Osteoblast (primary cell): Measurements from ENCODE around the gene ARID3A. TPM values are rescaled to one million over a fixed set of nuclear protein-coding genes. Genes with fewer than 3 reads are reported as not detected.

Experiments used
- DNase-seq: peaks from one replicate; pipeline ENCODE4 v3.0.0; 2011; ENCODE audit warnings: low spot score, mixed read lengths; ENCODE audit not compliant: insufficient read length; ENCODE audit errors: missing footprints
- H2AFZ ChIP-seq: 2 replicates; pipeline ENCODE4 v1.6.0; 2011; ENCODE audit warnings: mild to moderate bottlenecking, low read length
- H3K27ac ChIP-seq: 2 replicates; pipeline ENCODE4 v1.5.1; 2011; ENCODE audit warnings: mild to moderate bottlenecking, low read depth, low read length, moderate library complexity
- H3K27me3 ChIP-seq: 2 replicates; pipeline ENCODE4 v1.6.0; 2012; ENCODE audit warnings: mild to moderate bottlenecking, control low read depth, inconsistent platforms, low read length, moderate library complexity; ENCODE audit not compliant: insufficient read depth
- H3K36me3 ChIP-seq: 2 replicates; pipeline ENCODE4 v1.5.1; 2011; ENCODE audit warnings: mild to moderate bottlenecking, low read length, control low read depth, moderate library complexity; ENCODE audit not compliant: insufficient read depth
- H3K4me1 ChIP-seq: 2 replicates; pipeline ENCODE4 v1.5.1; 2011; ENCODE audit warnings: mild to moderate bottlenecking, low read length, control low read depth, moderate library complexity; ENCODE audit not compliant: insufficient read depth
- H3K4me2 ChIP-seq: 2 replicates; pipeline ENCODE4 v1.6.0; 2011; ENCODE audit warnings: mild to moderate bottlenecking, low read length; ENCODE audit not compliant: insufficient read depth
- H3K4me3 ChIP-seq: fragments of 200-600 bp; sonication (generic); 3 replicates; pipeline ENCODE4 v1.5.1; 2012; ENCODE audit warnings: mild to moderate bottlenecking, low read length, inconsistent platforms; ENCODE audit not compliant: insufficient read depth
- H3K79me2 ChIP-seq: 2 replicates; pipeline ENCODE4 v1.6.0; 2012; ENCODE audit warnings: mild to moderate bottlenecking, low read length, control low read depth, inconsistent platforms; ENCODE audit not compliant: insufficient read depth
- H3K9me3 ChIP-seq: 2 replicates; pipeline ENCODE4 v1.5.1; 2011; ENCODE audit warnings: low read depth, low read length, control low read depth
- H4K20me1 ChIP-seq: 2 replicates; pipeline ENCODE4 v1.6.0; 2012; ENCODE audit warnings: mild to moderate bottlenecking, low read length, control low read depth; ENCODE audit not compliant: insufficient read depth
- CTCF ChIP-seq: IDR thresholded peaks from 2 replicates; pipeline ENCODE4 v1.5.1; 2011; ENCODE audit warnings: mild to moderate bottlenecking, low read depth, low read length, moderate library complexity; ENCODE audit errors: extremely low read depth
- total RNA-seq: library from RNA; depleted of rRNA; stranded (reverse); fragments of >200 nt; gene quantifications from 2 replicates; pipeline ENCODE4 v1.2.3, GENCODE V29; 2012

ARID3A gene
- total RNA-seq, 1 donor: 21.7 TPM

GRCh38 chr19:1017115-1017905 is 91.5 kb downstream of the ARID3A start:
- peaks cover 9% of the 10 kb centered on the region for H3K36me3 ChIP-seq
- peaks cover 30% of the 10 kb centered on the region for H3K4me1 ChIP-seq
- no peak overlapping the region for H2AFZ ChIP-seq
- H3K27ac ChIP-seq: peak overlapping the region; percentile 31
- no peaks in the 10 kb centered on the region for H3K9me3 ChIP-seq
- no peak for DNase-seq
- peaks cover 82% of the 10 kb centered on the region for H3K79me2 ChIP-seq
- H4K20me1 ChIP-seq: peaks cover 68% of the 10 kb centered on the region
- H3K27me3 ChIP-seq: no peaks in the 10 kb centered on the region
- H3K4me3 ChIP-seq: peak overlapping the region; percentile 10
- no peak for TF ChIP-seq CTCF
- H3K4me2 ChIP-seq: peak overlapping the region; percentile 50

- peak overlapping the region; percentile 31 for H3K27ac ChIP-seq
- no peaks in the 10 kb centered on the region for H3K27me3 ChIP-seq
- no peak overlapping the region for H2AFZ ChIP-seq
- H3K79me2 ChIP-seq: peaks cover 81% of the 10 kb centered on the region
- no peak for DNase-seq
- H3K9me3 ChIP-seq: no peaks in the 10 kb centered on the region
- peaks cover 31% of the 10 kb centered on the region for H3K4me1 ChIP-seq
- no peak overlapping the region for H3K4me3 ChIP-seq
- TF ChIP-seq CTCF: no peak
- peaks cover 8% of the 10 kb centered on the region for H3K36me3 ChIP-seq
- peak overlapping the region; percentile 50 for H3K4me2 ChIP-seq
- H4K20me1 ChIP-seq: peaks cover 68% of the 10 kb centered on the region
Observed at GRCh38 chr19:1017906-1018305, 92.1 kb downstream of the ARID3A start.

GRCh38 chr19:1018393-1018792 is 92.6 kb downstream of the ARID3A start:
- Histone ChIP-seq H2AFZ (no peak overlapping the region), H3K27me3 (no peaks in the 10 kb centered on the region), H3K4me2 (peak overlapping the region; percentile 19), H3K36me3 (peaks cover 4% of the 10 kb centered on the region), H3K4me1 (peaks cover 33% of the 10 kb centered on the region), H3K9me3 (no peaks in the 10 kb centered on the region), H3K27ac (no peak overlapping the region), H4K20me1 (peaks cover 63% of the 10 kb centered on the region), H3K79me2 (peaks cover 76% of the 10 kb centered on the region), H3K4me3 (no peak overlapping the region)
- DNase-seq: no peak
- TF ChIP-seq CTCF: no peak

GRCh38 chr19:1018932-1019615 is 93.2 kb downstream of the ARID3A start:
- Histone ChIP-seq H3K79me2 (peaks cover 69% of the 10 kb centered on the region), H4K20me1 (peaks cover 56% of the 10 kb centered on the region), H3K4me2 (peak overlapping the region; percentile 96), H3K9me3 (no peaks in the 10 kb centered on the region), H3K4me1 (peaks cover 33% of the 10 kb centered on the region), H2AFZ (no peak overlapping the region), H3K27me3 (no peaks in the 10 kb centered on the region), H3K36me3 (peaks cover 4% of the 10 kb centered on the region), H3K4me3 (peak overlapping the region; percentile 87), H3K27ac (no peak overlapping the region)
- no peak for DNase-seq
- no peak for TF ChIP-seq CTCF
